SK-N-SH (cell line): ENCODE results near the gene LPP. TPM values are rescaled to one million over a fixed set of nuclear protein-coding genes. Genes with fewer than 3 reads are reported as not detected.

ENCODE experiments used
- CTCF ChIA-PET: fragments of 300-600, 350-600 bp; formaldehyde crosslinking; extraction: SDS; loops from one replicate; lab custom pipeline; 2021; lab: Yijun Ruan, JAX
- POLR2A ChIA-PET: fragments of 350-600 bp; sonication (Branson Sonifier 250); formaldehyde crosslinking; extraction: SDS; loops from one replicate; lab custom pipeline; 2020; ENCODE audit warnings: antibody characterized with exemption, inconsistent platforms; lab: Yijun Ruan, JAX
- DNase-seq: peaks from one replicate; pipeline ENCODE4 v3.0.0; 2012
- H2AFZ ChIP-seq: fragments of 200-600 bp; sonication (generic); 2 replicates; pipeline ENCODE4 v1.8.1; 2016; ENCODE audit warnings: antibody characterized with exemption, mild to moderate bottlenecking, low read depth
- H3F3A ChIP-seq: fragments of 200-600 bp; sonication (generic); replicated peaks from 2 replicates; pipeline ENCODE3; 2016; ENCODE audit warnings: antibody characterized with exemption, mild to moderate bottlenecking; ENCODE audit not compliant: insufficient read depth
- H3K27ac ChIP-seq, 2 experiments: fragments of 200-500 bp in 1 of 2; fragments of 200-600 bp in 1 of 2; sonication (Bioruptor generic) in 1 of 2; sonication (generic), shearing (Covaris generic) in 1 of 2; 2 replicates each; pipeline versions ENCODE4 v1.5.1 to v1.6.1; 2014 to 2016; ENCODE audit warnings: low read depth in 2 of 2, inconsistent platforms in 1 of 2, low read length in 1 of 2, mild to moderate bottlenecking in 1 of 2, mixed read lengths in 1 of 2
- H3K27me3 ChIP-seq: fragments of 200-600 bp; sonication (generic), shearing (Covaris generic); 2 replicates; pipeline ENCODE4 v1.6.1; 2016; ENCODE audit warnings: mixed run types; ENCODE audit not compliant: insufficient read depth
- H3K36me3 ChIP-seq, 2 experiments: fragments of 200-500 bp in 1 of 2; fragments of 200-600 bp in 1 of 2; sonication (Bioruptor generic) in 1 of 2; sonication (generic) in 1 of 2; replicated peaks in 1 of 2; 2 replicates each; pipeline versions ENCODE3 to v1.5.1; 2014 to 2016; ENCODE audit warnings: low read length in 1 of 2, mild to moderate bottlenecking in 1 of 2; ENCODE audit not compliant: insufficient read depth in 2 of 2, control insufficient read depth in 1 of 2
- H3K4me1 ChIP-seq, 2 experiments: fragments of 200-500 bp in 1 of 2; fragments of 200-600 bp in 1 of 2; sonication (Bioruptor generic) in 1 of 2; sonication (generic), shearing (Covaris generic) in 1 of 2; 2 replicates each; pipeline versions ENCODE4 v1.5.1 to v1.6.1; 2014 to 2016; ENCODE audit warnings: low read depth in 1 of 2, low read length in 1 of 2, mixed run types in 1 of 2; ENCODE audit not compliant: insufficient read depth in 2 of 2, control insufficient read depth in 1 of 2
- H3K4me2 ChIP-seq: fragments of 200-600 bp; sonication (generic), shearing (Covaris generic); 2 replicates; pipeline ENCODE4 v1.6.1; 2017; ENCODE audit warnings: mixed run types
- H3K4me3 ChIP-seq, 2 experiments: fragments of 200-500 bp in 1 of 2; fragments of 200-600 bp in 1 of 2; sonication (Bioruptor generic) in 1 of 2; sonication (generic), shearing (Covaris generic) in 1 of 2; 2 replicates each; pipeline versions ENCODE4 v1.5.1 to v1.8.1; 2014 to 2016; ENCODE audit warnings: low read depth in 2 of 2, inconsistent platforms in 1 of 2, low read length in 1 of 2, mild to moderate bottlenecking in 1 of 2, mixed read lengths in 1 of 2, moderate library complexity in 1 of 2
- H3K79me2 ChIP-seq: fragments of 200-600 bp; sonication (generic); 2 replicates; pipeline ENCODE4 v1.8.1; 2017; ENCODE audit warnings: mild to moderate bottlenecking; ENCODE audit not compliant: insufficient read depth
- H3K9ac ChIP-seq: fragments of 200-600 bp; sonication (generic); 2 replicates; pipeline ENCODE4 v1.6.1; 2017; ENCODE audit warnings: mixed run types
- H3K9me2 ChIP-seq: fragments of 200-600 bp; sonication (generic); 2 replicates; pipeline ENCODE4 v1.6.1; 2017; ENCODE audit warnings: mixed run types
- H3K9me3 ChIP-seq: fragments of 200-600 bp; sonication (generic); 2 replicates; pipeline ENCODE4 v1.6.1; 2017; ENCODE audit warnings: mixed run types, mild to moderate bottlenecking, moderate library complexity
- H4K20me1 ChIP-seq: fragments of 200-600 bp; sonication (generic); 2 replicates; pipeline ENCODE4 v1.6.1; 2017; ENCODE audit warnings: mild to moderate bottlenecking, mixed run types; ENCODE audit not compliant: insufficient read depth
- CHD2 ChIP-seq: fragments of 150-350 bp; IDR thresholded peaks from 2 replicates; pipeline ENCODE4 v1.6.1; 2018; ENCODE audit warnings: low read length; ENCODE audit not compliant: partially characterized antibody
- ELF1 ChIP-seq: IDR thresholded peaks from 2 replicates; pipeline ENCODE4 v1.4.0; 2012
- EZH2phosphoT487 ChIP-seq: fragments of 200-600 bp; sonication (generic); IDR thresholded peaks from 2 replicates; pipeline ENCODE4 v1.6.1; 2017; ENCODE audit warnings: low read depth, mixed run types, mild to moderate bottlenecking, antibody characterized with exemption, moderate library complexity, borderline replicate concordance
- FOSL2 ChIP-seq: IDR thresholded peaks from 2 replicates; pipeline ENCODE4 v1.4.0; 2012; ENCODE audit warnings: low read depth, mild to moderate bottlenecking, moderate library complexity, borderline replicate concordance
- FOXJ3 ChIP-seq: sonication (generic); formaldehyde crosslinking; IDR thresholded peaks from 2 replicates; pipeline ENCODE4 v1.5.1; 2020; ENCODE audit warnings: mild to moderate bottlenecking, missing genetic modification reagents
- GATA2 ChIP-seq: sonication (generic); formaldehyde crosslinking; IDR thresholded peaks from 2 replicates; pipeline ENCODE4 v1.5.0; 2020; ENCODE audit warnings: mild to moderate bottlenecking, missing genetic modification reagents
- JUND ChIP-seq: IDR thresholded peaks from 2 replicates; pipeline ENCODE4 v1.4.0; 2012
- MEF2A ChIP-seq: IDR thresholded peaks from 2 replicates; pipeline ENCODE4 v1.4.0; 2012; ENCODE audit warnings: low read depth, borderline replicate concordance
- NFIC ChIP-seq: IDR thresholded peaks from 2 replicates; pipeline ENCODE4 v1.4.0; 2012; ENCODE audit warnings: borderline replicate concordance
- REST ChIP-seq: IDR thresholded peaks from 2 replicates; pipeline ENCODE4 v1.6.1; 2012; ENCODE audit warnings: mild to moderate bottlenecking, low read depth, low read length, moderate library complexity
- RFX5 ChIP-seq: IDR thresholded peaks from 2 replicates; pipeline ENCODE4 v1.6.1; 2012; ENCODE audit warnings: mild to moderate bottlenecking, improper control_type of control experiment, low read length
- RXRA ChIP-seq: IDR thresholded peaks from 2 replicates; pipeline ENCODE4 v1.4.0; 2012; ENCODE audit warnings: low read depth, mild to moderate bottlenecking, borderline replicate concordance
- TAF1 ChIP-seq: IDR thresholded peaks from 2 replicates; pipeline ENCODE4 v1.6.1; 2012; ENCODE audit warnings: low read depth, mild to moderate bottlenecking, low read length, moderate library complexity, borderline replicate concordance
- TCF12 ChIP-seq: IDR thresholded peaks from 2 replicates; pipeline ENCODE4 v1.4.0; 2012
- TEAD4 ChIP-seq: IDR thresholded peaks from 2 replicates; pipeline ENCODE4 v1.4.0; 2012; ENCODE audit warnings: mild to moderate bottlenecking, borderline replicate concordance; ENCODE audit not compliant: insufficient read depth
- WGBS: methylation state at CpG from one replicate; pipeline ENCODE4 v1.1.6; 2017; ENCODE audit warnings: low lambda C conversion rate; 5-methylcytosine and 5-hydroxymethylcytosine counted together
- polyA plus RNA-seq, 3 experiments: library from polyadenylated mRNA; depleted of rRNA; stranded (reverse); fragments of >200 nt; gene quantifications; 2 replicates each; pipeline ENCODE4 v1.2.3, GENCODE V29; 2012
- TF ChIP-seq, protein P1 (sequence below): IDR thresholded peaks from 2 replicates; pipeline ENCODE4; 2012
- TF ChIP-seq, protein P2 (sequence below): fragments of 200-600 bp; sonication (generic); IDR thresholded peaks from 2 replicates; pipeline ENCODE4 v1.6.1; 2017; ENCODE audit warnings: antibody characterized with exemption, mild to moderate bottlenecking, moderate library complexity
- TF ChIP-seq, protein P3 (sequence below): fragments of 150-350 bp; IDR thresholded peaks from 2 replicates; pipeline ENCODE4 v1.6.1; 2016; ENCODE audit warnings: mild to moderate bottlenecking, low read depth, low read length

LPP gene
- polyA plus RNA-seq, 1 of the 3 experiments (the other 2 are of a cell fraction), result 6.6 TPM

DNA sequence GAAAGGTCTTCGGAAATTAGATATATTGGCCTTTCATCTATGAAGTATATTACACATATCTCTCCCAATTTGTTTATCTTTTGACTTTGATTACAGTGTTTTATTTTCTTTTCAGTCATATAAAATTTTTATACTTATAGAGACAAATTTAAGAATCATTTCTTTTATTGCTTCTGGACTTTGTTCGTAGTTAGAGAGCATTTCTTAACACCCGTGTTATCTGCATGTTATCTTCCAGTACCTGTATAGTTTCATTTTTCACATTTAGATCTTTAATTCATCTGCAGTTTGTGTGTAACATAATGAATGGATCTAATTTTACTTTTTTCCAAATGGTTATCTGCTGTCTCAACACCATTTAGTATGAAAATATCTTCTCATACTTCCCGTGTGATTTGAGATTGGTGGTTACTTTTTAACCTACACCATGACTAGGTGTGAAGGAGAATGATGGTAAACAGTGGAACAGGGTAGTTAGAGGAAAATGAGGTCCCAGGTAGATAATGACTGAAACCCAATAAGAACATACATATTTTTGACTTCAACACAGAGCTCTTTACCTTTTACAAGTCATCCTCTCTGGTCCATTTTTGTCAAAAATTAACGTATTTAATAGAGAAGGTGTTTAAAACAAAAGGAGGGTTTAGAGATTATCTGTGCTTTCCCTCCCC lies 99.3 kb downstream of the LPP start:
- Histone ChIP-seq H3K79me2 (peaks cover 84% of the 10 kb centered on the region), H3K4me2 (no peak overlapping the region), H3K4me1 (no peaks in the 10 kb centered on the region), H3K27ac (no peak overlapping the region), H3K9me3 (peaks cover 3% of the 10 kb centered on the region; the same call in 1 of the 2 replicates), H2AFZ (no peak overlapping the region), H3K27me3 (no peaks in the 10 kb centered on the region), H3F3A (no peaks in the 10 kb centered on the region), H3K36me3 (peaks cover 0 to 22% of the 10 kb centered on the region in 2 experiments), H4K20me1 (no peaks in the 10 kb centered on the region), H3K9me2 (no peaks in the 10 kb centered on the region), H3K4me3 (no peak overlapping the region), H3K9ac (no peak overlapping the region)
- TF ChIP-seq FOXJ3, result no peak
- no peak for TF ChIP-seq CHD2
- TF ChIP-seq GATA2 (CRISPR knock-in tag), result no peak
- TF ChIP-seq, protein P1, sequence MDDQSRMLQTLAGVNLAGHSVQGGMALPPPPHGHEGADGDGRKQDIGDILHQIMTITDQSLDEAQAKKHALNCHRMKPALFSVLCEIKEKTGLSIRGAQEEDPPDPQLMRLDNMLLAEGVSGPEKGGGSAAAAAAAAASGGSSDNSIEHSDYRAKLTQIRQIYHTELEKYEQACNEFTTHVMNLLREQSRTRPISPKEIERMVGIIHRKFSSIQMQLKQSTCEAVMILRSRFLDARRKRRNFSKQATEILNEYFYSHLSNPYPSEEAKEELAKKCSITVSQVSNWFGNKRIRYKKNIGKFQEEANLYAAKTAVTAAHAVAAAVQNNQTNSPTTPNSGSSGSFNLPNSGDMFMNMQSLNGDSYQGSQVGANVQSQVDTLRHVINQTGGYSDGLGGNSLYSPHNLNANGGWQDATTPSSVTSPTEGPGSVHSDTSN, result no peak
- TF ChIP-seq TAF1, result no peak
- no peak for TF ChIP-seq RFX5
- TF ChIP-seq JUND, result no peak
- ChIA-PET POLR2A (no interaction called here), CTCF (no interaction called here)
- no peak for DNase-seq
- 78% methylated on average over 5 of the region's 5 CpGs for WGBS

DNA sequence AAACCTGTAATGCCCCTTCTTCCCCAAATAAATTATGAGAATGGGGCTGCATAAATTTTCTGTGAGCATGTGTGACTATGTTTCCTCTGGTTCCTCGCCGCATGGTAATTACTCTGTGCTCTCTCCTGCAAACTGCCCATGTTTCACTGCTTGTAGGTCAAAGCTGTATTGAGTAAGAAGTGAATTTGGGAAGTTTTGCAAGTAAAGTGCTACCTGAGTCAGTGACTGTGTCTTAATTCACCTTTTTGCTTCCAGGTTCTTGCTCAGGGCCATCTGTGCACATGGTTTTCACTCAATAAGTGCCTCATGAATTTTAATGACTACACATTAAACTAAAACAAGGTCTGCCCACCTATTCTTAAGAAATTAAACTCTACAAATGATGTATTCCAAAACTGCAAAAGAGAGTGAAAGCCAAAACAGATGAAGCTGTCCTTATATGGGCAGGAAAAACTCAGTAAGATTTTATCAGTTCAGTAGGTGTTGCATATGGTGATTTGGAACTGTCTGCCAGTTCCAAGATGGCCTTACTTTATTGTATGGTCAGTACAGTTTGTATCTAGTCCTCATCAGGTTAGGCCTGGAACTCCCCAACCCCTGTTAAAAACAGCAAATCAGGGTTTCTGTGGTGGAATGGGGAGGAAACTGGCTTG lies 100.0 kb downstream of the LPP start:
- H3K4me2 ChIP-seq, result no peak overlapping the region
- peaks cover 3% of the 10 kb centered on the region; the same call in 1 of the 2 replicates for H3K9me3 ChIP-seq
- peaks cover 0 to 22% of the 10 kb centered on the region in 2 experiments for H3K36me3 ChIP-seq
- no peak overlapping the region for H3K9ac ChIP-seq
- H3K4me1 ChIP-seq, result no peaks in the 10 kb centered on the region
- H3K9me2 ChIP-seq, result no peaks in the 10 kb centered on the region
- H3K27me3 ChIP-seq, result no peaks in the 10 kb centered on the region
- CTCF ChIA-PET, result no interaction called here
- H3K79me2 ChIP-seq, result peaks cover 84% of the 10 kb centered on the region
- no peak overlapping the region for H2AFZ ChIP-seq
- no peaks in the 10 kb centered on the region for H4K20me1 ChIP-seq
- H3K4me3 ChIP-seq, result no peak overlapping the region
- DNase-seq, result no peak
- no peaks in the 10 kb centered on the region for H3F3A ChIP-seq
- H3K27ac ChIP-seq, result no peak overlapping the region
- WGBS, result 100% methylated on average over 2 of the region's 2 CpGs
- POLR2A ChIA-PET, result no interaction called here
- TF ChIP-seq MEF2A (no peak), REST (no peak), RXRA (no peak), FOSL2 (no peak), ELF1 (no peak), TCF12 (no peak), EZH2phosphoT487 (no peak), FOXJ3 (no peak), NFIC (no peak), TEAD4 (no peak)
- TF ChIP-seq, protein P1, result no peak
- TF ChIP-seq, protein P2, sequence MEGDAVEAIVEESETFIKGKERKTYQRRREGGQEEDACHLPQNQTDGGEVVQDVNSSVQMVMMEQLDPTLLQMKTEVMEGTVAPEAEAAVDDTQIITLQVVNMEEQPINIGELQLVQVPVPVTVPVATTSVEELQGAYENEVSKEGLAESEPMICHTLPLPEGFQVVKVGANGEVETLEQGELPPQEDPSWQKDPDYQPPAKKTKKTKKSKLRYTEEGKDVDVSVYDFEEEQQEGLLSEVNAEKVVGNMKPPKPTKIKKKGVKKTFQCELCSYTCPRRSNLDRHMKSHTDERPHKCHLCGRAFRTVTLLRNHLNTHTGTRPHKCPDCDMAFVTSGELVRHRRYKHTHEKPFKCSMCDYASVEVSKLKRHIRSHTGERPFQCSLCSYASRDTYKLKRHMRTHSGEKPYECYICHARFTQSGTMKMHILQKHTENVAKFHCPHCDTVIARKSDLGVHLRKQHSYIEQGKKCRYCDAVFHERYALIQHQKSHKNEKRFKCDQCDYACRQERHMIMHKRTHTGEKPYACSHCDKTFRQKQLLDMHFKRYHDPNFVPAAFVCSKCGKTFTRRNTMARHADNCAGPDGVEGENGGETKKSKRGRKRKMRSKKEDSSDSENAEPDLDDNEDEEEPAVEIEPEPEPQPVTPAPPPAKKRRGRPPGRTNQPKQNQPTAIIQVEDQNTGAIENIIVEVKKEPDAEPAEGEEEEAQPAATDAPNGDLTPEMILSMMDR, result no peak
- TF ChIP-seq, protein P3, sequence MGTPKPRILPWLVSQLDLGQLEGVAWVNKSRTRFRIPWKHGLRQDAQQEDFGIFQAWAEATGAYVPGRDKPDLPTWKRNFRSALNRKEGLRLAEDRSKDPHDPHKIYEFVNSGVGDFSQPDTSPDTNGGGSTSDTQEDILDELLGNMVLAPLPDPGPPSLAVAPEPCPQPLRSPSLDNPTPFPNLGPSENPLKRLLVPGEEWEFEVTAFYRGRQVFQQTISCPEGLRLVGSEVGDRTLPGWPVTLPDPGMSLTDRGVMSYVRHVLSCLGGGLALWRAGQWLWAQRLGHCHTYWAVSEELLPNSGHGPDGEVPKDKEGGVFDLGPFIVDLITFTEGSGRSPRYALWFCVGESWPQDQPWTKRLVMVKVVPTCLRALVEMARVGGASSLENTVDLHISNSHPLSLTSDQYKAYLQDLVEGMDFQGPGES, result no peak
